Stimulated activated naive CD4-positive, alpha-beta T cell (primary cell): Measurements from ENCODE around the gene SOBP.

Experiments
- DNase-seq, 6 experiments: peaks; one replicate each; lab custom pipeline; 2025; lab: John Stamatoyannopoulos, UW

SOBP gene

GRCh38 chr6:107523794-107524193, 33.9 kb downstream of the SOBP start:
- no peak for DNase-seq

GRCh38 chr6:107524626-107525025, 34.7 kb downstream of the SOBP start:
- no peak for DNase-seq

GRCh38 chr6:107531868-107532267, 42.0 kb downstream of the SOBP start:
- DNase-seq: no peak

- no peak for DNase-seq
These were observed 42.8 kb downstream of the SOBP start for GRCh38 chr6:107532706-107533105.

- no peak for DNase-seq
These were observed 43.6 kb downstream of the SOBP start for GRCh38 chr6:107533415-107534059.

GRCh38 chr6:107534571-107535141, 44.7 kb downstream of the SOBP start:
- DNase-seq: no peak

GRCh38 chr6:107535626-107536025, 45.7 kb downstream of the SOBP start:
- DNase-seq: no peak

GRCh38 chr6:107536180-107536961, 46.5 kb downstream of the SOBP start:
- DNase-seq: no peak

GRCh38 chr6:107537559-107537958, 47.6 kb downstream of the SOBP start:
- no peak for DNase-seq

- DNase-seq: no peak
These were observed 49.0 kb downstream of the SOBP start for GRCh38 chr6:107538856-107539387.

GRCh38 chr6:107539409-107539808, 49.5 kb downstream of the SOBP start:
- no peak for DNase-seq

- no peak for DNase-seq
These were observed 50.0 kb downstream of the SOBP start for GRCh38 chr6:107539849-107540464.

- no peak for DNase-seq
These were observed 50.5 kb downstream of the SOBP start for GRCh38 chr6:107540465-107540857.

GRCh38 chr6:107542192-107542668, 52.3 kb downstream of the SOBP start:
- DNase-seq: no peak

- no peak for DNase-seq
These were observed 53.2 kb downstream of the SOBP start for GRCh38 chr6:107543088-107543487.

- no peak for DNase-seq
These were observed 53.6 kb downstream of the SOBP start for GRCh38 chr6:107543567-107543966.

GRCh38 chr6:107545763-107546162, 55.8 kb downstream of the SOBP start:
- DNase-seq: no peak

GRCh38 chr6:107546691-107547450, 57.0 kb downstream of the SOBP start:
- no peak for DNase-seq

- no peak for DNase-seq
These were observed 57.5 kb downstream of the SOBP start for GRCh38 chr6:107547451-107547840.

GRCh38 chr6:107550241-107550840, 60.4 kb downstream of the SOBP start:
- DNase-seq: no peak

- no peak for DNase-seq
These were observed 61.0 kb downstream of the SOBP start for GRCh38 chr6:107550906-107551305.
